D721Med (cell line): Measurements from ENCODE around the gene LTBP3.

Source experiments
- DNase-seq: peaks from one replicate; pipeline ENCODE4 v3.0.0; 2011; ENCODE audit warnings: low spot score; ENCODE audit not compliant: insufficient read length
- FAIRE-seq: peaks from 2 replicates; lab custom pipeline; 2011; peaks lifted over from hg19 to GRCh38; lab: Jason Lieb, UNC
- CTCF ChIP-seq: IDR thresholded peaks from 2 replicates; pipeline ENCODE4 v1.5.1; 2012; ENCODE audit warnings: mild to moderate bottlenecking, control low read depth; ENCODE audit not compliant: insufficient read depth; ENCODE audit errors: missing control alignments

The LTBP3 gene

GRCh38 chr11:65491163-65491465 is 67.0 kb downstream of the LTBP3 start:
- no peak for TF ChIP-seq CTCF
- DNase-seq: no peak
- no peak for FAIRE-seq

GRCh38 chr11:65489706-65490320 is 68.3 kb downstream of the LTBP3 start:
- no peak for TF ChIP-seq CTCF
- no peak for DNase-seq
- FAIRE-seq: no peak

- no peak for TF ChIP-seq CTCF
- FAIRE-seq (no peak), DNase-seq (no peak)
These were observed 69.0 kb downstream of the LTBP3 start for GRCh38 chr11:65489035-65489705.
